Measurements from ENCODE around the gene GLE1. TPM values are rescaled to one million over a fixed set of nuclear protein-coding genes. Genes with fewer than 3 reads are reported as not detected.

The GLE1 gene
- total and polyA plus RNA-seq, 2 experiments from 2014 or later, result 13.3 to 19.5 TPM

GRCh38 chr9:128587453-128587852 is 82.9 kb downstream of the GLE1 start:
- Histone ChIP-seq H3K36me3 (replicated peaks; ENCODE audit: insufficient read depth, low read depth) (no peaks in the 10 kb centered on the region), H3K79me2 (no peaks in the 10 kb centered on the region), H2AFZ (no peak overlapping the region), H3K27ac (peak overlapping the region; percentile 19), H3K4me2 (no peak overlapping the region), H4K20me1 (ENCODE audit: insufficient read depth, poor library complexity, severe bottlenecking) (no peaks in the 10 kb centered on the region), H3K27me3 (no peaks in the 10 kb centered on the region), H3K4me3 (no peak overlapping the region), H3K9me3 (ENCODE audit: low read depth) (no peaks in the 10 kb centered on the region), H3K4me1 (ENCODE audit: insufficient read depth) (no peaks in the 10 kb centered on the region), H3K9me2 (replicated peaks; ENCODE audit: insufficient read depth) (no peaks in the 10 kb centered on the region)
- 60% methylated on average over 6 of the region's 6 CpGs for WGBS (ENCODE audit: low lambda C conversion rate, missing lambda C conversion rate)
- peak; percentile 19 for DNase-seq (ENCODE audit: low spot score)
- TF ChIP-seq EZH2 (IDR thresholded peaks at IDR 0.05; ENCODE audit: borderline replicate concordance) (no peak), CTCF (IDR thresholded peaks at IDR 0.05; ENCODE audit: poor library complexity) (no peak), EZH2phosphoT487 (IDR thresholded peaks at IDR 0.05; ENCODE audit: low read depth, severe bottlenecking, unreplicated experiment) (no peak)

GRCh38 chr9:128588581-128589233 is 84.2 kb downstream of the GLE1 start:
- Histone ChIP-seq H3K4me1 (ENCODE audit: insufficient read depth) (no peaks in the 10 kb centered on the region), H3K27ac (no peak overlapping the region), H3K36me3 (replicated peaks; ENCODE audit: insufficient read depth, low read depth) (no peaks in the 10 kb centered on the region), H3K9me3 (ENCODE audit: low read depth) (no peaks in the 10 kb centered on the region), H4K20me1 (ENCODE audit: insufficient read depth, poor library complexity, severe bottlenecking) (no peaks in the 10 kb centered on the region), H3K4me2 (no peak overlapping the region), H3K4me3 (no peak overlapping the region), H3K27me3 (no peaks in the 10 kb centered on the region), H3K79me2 (no peaks in the 10 kb centered on the region), H2AFZ (no peak overlapping the region), H3K9me2 (replicated peaks; ENCODE audit: insufficient read depth) (no peaks in the 10 kb centered on the region)
- no peak for DNase-seq (ENCODE audit: low spot score)
- no peak for TF ChIP-seq CTCF (IDR thresholded peaks at IDR 0.05; ENCODE audit: poor library complexity)
- no peak for TF ChIP-seq EZH2phosphoT487 (IDR thresholded peaks at IDR 0.05; ENCODE audit: low read depth, severe bottlenecking, unreplicated experiment)
- no peak for TF ChIP-seq EZH2 (IDR thresholded peaks at IDR 0.05; ENCODE audit: borderline replicate concordance)
- 96% methylated on average over 11 of the region's 11 CpGs for WGBS (ENCODE audit: low lambda C conversion rate, missing lambda C conversion rate)

Small RNA genes within 50 kb of the gene (small RNA-seq; reads per million reads assigned to genes)
- not detected for gene RNU7-171P

Other genes starting within 250 kb of the GLE1 start
- 76.4 and 79.9 TPM in 2 replicates for gene GOLGA2, start 228.7 kb upstream of the GLE1 start, total RNA-seq
- 37.6 and 59.2 TPM in 2 replicates for gene GOLGA2, start 228.7 kb upstream of the GLE1 start, polyA plus RNA-seq
- 29.0 and 33.0 TPM in 2 replicates for gene SWI5, start 228.4 kb upstream of the GLE1 start, total RNA-seq
- gene SWI5, start 228.4 kb upstream of the GLE1 start, polyA plus RNA-seq, result 55.7 and 58.4 TPM in 2 replicates
- 15.1 and 17.4 TPM in 2 replicates for gene TRUB2, start 182.3 kb upstream of the GLE1 start, total RNA-seq
- gene TRUB2, start 182.3 kb upstream of the GLE1 start, polyA plus RNA-seq, result 44.5 and 50.9 TPM in 2 replicates
- 38.2 and 40.9 TPM in 2 replicates for gene COQ4, start 181.9 kb upstream of the GLE1 start, total RNA-seq
- 35.2 and 42.8 TPM in 2 replicates for gene COQ4, start 181.9 kb upstream of the GLE1 start, polyA plus RNA-seq
- 16.1 and 23.4 TPM in 2 replicates for gene SLC27A4, start 164.2 kb upstream of the GLE1 start, total RNA-seq
- 19.1 and 21.9 TPM in 2 replicates for gene SLC27A4, start 164.2 kb upstream of the GLE1 start, polyA plus RNA-seq
- 32.7 and 33.8 TPM in 2 replicates for gene URM1, start 133.3 kb upstream of the GLE1 start, total RNA-seq
- 55.7 and 66.7 TPM in 2 replicates for gene URM1, start 133.3 kb upstream of the GLE1 start, polyA plus RNA-seq
- 49.2 and 51.6 TPM in 2 replicates for gene CERCAM, start 83.9 kb upstream of the GLE1 start, total RNA-seq
- 112 and 117 TPM in 2 replicates for gene CERCAM, start 83.9 kb upstream of the GLE1 start, polyA plus RNA-seq
- gene ODF2, start 48.7 kb upstream of the GLE1 start, total RNA-seq, result 18.5 and 20.5 TPM in 2 replicates
- 18.4 and 25.4 TPM in 2 replicates for gene ODF2, start 48.7 kb upstream of the GLE1 start, polyA plus RNA-seq
- 182 and 184 TPM in 2 replicates for gene SPTAN1, start 47.9 kb downstream of the GLE1 start, total RNA-seq
- 123 and 144 TPM in 2 replicates for gene SPTAN1, start 47.9 kb downstream of the GLE1 start, polyA plus RNA-seq
- 32.4 and 39.9 TPM in 2 replicates for gene DYNC2I2, start 152.1 kb downstream of the GLE1 start, total RNA-seq
- 78.7 and 91.8 TPM in 2 replicates for gene DYNC2I2, start 152.1 kb downstream of the GLE1 start, polyA plus RNA-seq
- gene SET, start 184.5 kb downstream of the GLE1 start, total RNA-seq, result 343 and 416 TPM in 2 replicates
- 213 and 217 TPM in 2 replicates for gene SET, start 184.5 kb downstream of the GLE1 start, polyA plus RNA-seq
- 4.0 and 4.5 TPM in 2 replicates for gene PKN3, start 197.8 kb downstream of the GLE1 start, total RNA-seq
- gene PKN3, start 197.8 kb downstream of the GLE1 start, polyA plus RNA-seq, result 3.7 and 9.4 TPM in 2 replicates
- 26.2 and 33.5 TPM in 2 replicates for gene ZDHHC12, start 219.4 kb downstream of the GLE1 start, total RNA-seq
- 76.3 and 84.9 TPM in 2 replicates for gene ZDHHC12, start 219.4 kb downstream of the GLE1 start, polyA plus RNA-seq